ENCODE measurements around the gene CAMK1D.

CAMK1D gene

DNA sequence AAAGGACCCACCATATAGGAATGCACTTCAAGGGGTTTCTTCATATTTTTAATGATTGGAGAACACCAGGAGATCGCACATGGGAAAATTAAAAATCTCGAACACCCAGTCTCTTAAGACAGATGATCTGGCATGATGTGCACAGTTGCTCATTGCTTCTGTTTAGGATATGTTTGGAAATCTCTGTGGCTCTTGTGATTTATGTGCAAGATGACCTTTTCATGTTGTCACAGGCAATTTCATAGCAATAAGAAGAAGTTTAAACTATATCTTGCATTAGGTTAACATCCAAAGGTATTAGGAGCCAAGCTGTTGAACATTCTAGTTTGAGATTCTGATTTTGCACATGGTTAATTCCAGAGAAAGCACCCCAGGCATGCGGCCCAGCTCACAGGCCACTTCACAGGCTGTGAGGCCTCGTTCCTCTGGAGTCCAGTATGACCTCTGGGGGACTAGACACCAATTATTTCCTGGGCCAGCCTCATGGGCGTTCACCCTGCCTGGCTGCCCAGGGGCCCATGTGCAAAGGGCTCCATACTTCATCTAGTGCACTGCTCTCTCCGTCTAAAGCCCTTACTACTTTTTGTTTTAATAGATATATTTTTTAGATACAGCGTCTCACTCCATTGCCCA, 28.4 kb downstream of the CAMK1D start:
- no peak for DNase-seq

DNA sequence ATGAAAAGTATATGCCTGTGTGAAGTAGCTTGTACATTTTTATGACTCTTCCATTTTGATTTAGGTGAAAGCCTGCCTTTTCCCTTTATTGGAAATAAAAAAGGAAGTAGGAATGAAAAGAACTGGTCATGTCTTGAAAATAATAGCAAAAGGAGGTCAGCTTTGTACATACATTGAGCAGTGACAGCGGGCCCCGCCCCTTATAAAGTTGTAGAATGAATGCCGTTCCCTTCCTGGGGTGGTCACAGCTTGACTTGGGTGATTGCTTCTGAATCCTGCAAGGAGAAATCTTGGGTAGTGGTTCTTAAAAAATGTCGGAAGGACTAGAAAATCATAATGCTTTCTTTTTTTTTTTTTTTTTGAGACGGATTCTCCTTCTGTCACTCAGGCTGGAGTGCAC, 31.7 kb downstream of the CAMK1D start:
- DNase-seq = no peak

DNA sequence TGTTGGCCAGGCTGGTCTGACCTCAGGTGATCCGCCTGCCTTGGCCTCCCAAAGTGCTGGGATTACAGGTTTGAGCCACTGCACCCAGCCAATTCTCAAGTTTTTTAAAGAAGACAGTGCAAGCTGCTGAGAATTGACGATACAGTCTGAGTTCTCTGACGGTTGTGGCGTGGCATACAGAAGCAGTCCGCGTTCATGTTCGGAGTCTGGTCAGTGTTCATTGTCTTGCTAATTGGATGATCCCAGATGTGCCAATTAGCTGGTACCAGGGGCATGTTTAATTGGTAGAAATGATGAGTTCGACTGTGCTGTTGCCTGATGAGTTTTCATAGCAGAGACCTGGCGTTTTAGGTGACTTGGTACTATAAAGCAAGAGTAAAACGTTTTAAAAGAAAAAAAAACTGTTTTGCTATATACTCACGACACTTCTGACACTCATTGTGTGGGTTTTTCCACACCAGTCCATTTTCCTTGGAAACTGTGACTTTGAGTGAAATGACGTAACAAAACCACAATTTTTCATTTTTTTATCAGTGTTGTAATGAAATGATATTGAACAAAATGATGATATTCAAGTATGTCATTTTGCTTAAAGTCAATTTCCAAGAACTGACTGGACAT, 32.3 kb downstream of the CAMK1D start:
- DNase-seq = no peak

- DNase-seq = no peak
These were observed 32.8 kb downstream of the CAMK1D start for GRCh38 chr10:12382157-12382548.

DNA sequence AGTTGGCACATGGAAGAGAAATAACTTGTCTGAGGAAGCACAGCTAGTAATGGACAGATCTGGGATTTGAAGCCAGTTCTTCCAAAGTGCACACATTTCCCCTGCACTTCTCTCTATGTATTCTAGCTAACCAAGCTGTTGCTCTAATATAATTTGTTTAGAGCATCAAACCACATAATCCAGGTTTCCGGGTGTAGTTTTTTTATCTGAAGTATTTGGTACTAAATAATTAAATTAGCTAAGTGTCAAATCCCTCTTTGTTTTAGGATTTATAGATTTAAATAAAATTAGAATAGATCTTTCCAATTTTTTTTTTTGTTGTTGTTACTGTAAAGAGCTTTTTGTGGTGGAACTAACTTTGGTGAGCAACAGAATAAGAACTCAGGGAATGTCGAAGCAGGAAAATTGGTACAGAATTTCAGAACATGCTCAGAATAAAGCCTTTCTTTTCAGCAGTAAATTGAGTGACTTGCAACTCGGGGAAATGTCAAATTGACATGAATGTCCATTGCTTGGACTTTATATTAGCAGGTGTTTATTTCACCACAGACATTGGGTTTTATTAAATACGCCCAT, 33.7 kb downstream of the CAMK1D start:
- no peak for DNase-seq

- DNase-seq = no peak
These were observed 35.6 kb downstream of the CAMK1D start for GRCh38 chr10:12384906-12385305.

DNA sequence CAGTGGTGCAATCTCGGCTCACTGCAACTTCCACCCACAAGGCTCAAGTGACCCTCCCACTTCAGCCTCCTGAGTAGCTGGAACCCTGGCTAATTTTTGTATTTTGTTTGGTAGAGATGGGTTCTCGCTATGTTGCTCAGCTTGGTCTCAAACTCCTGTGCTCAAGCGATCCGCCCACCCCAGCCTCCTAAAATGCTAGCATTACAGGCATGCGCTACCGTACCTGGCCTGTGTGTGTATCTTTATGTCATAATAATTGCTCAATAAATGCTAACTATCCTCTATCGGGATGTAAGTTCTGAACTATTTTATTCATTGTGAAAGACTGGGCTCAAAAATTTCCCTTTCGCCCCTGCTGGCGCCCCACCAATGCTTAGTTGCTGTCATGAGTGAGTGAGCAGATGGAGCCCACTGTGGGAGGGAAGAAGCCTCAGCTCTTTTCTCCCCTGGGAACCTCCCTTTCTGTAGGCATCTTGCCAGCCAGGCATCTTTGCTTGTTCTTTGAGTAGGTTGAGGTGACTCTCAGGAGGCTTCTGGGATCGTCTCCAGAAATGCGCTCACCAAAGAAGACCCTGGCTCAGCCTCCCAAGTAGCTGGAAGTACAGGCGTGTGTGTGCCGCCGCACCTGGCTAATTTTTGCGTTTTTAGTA, 38.3 kb downstream of the CAMK1D start:
- DNase-seq = no peak

GRCh38 chr10:12388671-12389070, 39.3 kb downstream of the CAMK1D start:
- DNase-seq = no peak

DNA sequence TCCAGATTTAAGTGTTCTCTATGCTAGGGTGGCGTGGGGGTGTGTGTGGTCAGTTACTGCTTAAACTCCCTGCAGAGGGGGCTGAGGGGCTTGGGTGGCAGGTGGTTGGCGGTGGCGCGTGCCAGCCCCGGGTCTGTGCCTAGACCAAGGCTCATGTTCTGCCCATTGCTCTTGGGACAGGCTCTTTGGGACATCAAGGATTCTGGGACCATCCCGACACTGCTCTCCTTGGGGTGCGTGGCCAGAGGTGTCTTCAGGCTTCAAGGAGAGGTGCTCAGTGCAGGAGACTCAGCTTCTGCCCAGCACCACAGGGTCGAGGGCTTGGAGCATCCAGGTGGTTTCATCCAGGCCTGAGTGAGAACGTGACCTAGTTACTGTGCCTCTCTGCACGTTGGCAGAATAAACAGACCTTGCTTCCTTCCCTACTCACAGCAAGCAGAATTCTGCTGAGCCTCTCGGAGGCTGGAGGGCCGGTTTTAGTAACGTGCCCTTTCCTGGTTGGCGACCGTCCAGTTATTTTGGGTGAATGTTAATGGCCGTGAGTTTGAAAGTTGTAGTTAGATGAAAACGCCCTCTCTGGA, 39.9 kb downstream of the CAMK1D start:
- DNase-seq = no peak

GRCh38 chr10:12390733-12391132, 41.4 kb downstream of the CAMK1D start:
- no peak for DNase-seq

DNA sequence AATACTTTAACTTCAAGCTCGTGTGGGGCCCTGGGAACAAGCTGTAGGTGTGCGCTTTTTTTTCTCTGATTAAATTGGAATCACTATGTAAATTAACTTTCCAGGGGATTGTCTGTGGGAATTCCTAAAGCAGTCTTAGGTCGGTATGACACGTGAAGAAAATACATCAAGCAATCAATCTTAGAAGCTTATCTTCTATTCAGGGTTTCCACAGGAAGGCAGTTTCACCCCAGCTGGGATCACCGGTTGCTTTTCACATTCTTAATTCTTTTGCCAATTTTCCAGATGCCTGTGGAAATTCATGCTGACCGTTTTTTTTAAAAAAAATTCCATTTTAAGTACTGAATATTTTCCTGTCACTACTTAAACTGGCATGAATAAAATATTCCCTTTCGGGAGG, 41.9 kb downstream of the CAMK1D start:
- DNase-seq = no peak

DNA sequence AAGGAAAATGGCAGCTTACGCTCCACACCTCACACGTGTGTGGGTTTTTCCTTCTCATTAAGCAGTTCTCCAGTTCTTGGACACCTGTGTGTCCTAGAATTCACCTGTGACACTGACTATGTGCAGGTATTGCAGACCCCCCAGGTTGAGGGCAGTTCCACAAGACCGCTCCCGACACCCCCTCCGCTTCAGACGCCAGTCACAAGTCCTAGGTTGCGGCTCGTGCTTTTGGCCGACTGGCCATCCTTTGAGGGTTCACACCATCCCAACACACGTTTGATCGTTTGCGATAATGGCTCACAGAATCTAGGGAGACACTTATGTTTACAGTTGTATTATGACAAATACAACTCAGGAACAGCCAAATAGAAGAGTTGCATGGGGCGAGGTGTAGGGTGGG, 44.5 kb downstream of the CAMK1D start:
- DNase-seq = no peak

GRCh38 chr10:12394241-12395033, 45.1 kb downstream of the CAMK1D start:
- DNase-seq = no peak

- DNase-seq = no peak
These were observed 46.7 kb downstream of the CAMK1D start for GRCh38 chr10:12396093-12396492.

- no peak for DNase-seq
These were observed 47.2 kb downstream of the CAMK1D start for GRCh38 chr10:12396567-12396966.

DNA sequence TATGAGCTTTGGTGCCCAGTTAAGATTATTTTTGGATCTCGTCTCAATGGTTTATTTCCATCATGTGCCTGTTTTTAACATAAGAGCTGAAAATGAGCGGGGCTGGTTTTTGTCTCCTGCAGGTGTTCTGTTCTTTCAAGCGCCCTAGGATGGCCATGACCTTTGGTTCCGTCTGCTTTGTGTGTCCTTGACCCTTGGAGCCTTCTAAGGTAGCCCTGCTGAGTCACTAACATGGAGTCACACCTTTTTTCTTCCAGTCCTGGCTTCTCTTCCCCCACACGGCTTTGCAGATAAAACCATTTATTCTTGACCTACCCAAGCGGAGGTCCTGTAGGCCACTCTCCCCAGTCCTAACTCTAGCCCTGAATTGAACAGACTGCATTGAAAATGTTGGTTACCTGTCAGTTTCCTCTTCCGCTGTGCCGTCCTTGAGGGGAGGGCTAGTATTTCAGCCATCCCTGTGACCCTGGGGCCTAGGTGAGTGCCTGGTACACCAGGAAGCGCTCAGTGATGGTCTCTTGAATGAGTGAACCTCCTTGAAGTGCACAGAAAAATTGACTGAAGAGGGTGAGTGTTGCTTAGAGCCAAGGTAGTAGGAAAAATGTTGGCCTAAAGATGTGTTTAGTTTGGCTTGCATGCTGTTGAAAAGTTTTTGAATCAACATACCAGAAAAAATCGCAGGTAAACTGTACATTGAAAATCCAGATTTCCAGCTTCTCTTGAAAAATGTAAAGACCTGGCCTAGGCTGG, 48.0 kb downstream of the CAMK1D start:
- DNase-seq = no peak

DNA sequence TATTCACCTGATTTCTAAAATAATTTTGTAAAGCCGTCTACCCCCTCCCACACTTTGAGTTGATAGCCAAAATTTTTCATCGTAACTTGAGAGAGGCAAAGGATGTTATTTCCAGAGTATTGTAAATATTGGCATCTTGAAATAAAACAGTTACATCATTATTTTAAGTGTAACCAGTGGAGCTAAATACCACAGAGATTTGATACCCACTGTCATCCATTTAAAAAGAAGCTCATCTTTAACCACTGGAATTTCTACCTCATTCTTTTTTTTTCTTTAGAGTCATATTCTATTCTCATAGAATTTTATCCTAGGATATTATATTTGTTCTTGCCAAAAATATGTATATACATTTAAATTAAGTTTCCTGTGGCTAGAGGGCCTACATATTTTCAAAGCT, 48.6 kb downstream of the CAMK1D start:
- no peak for DNase-seq

DNA sequence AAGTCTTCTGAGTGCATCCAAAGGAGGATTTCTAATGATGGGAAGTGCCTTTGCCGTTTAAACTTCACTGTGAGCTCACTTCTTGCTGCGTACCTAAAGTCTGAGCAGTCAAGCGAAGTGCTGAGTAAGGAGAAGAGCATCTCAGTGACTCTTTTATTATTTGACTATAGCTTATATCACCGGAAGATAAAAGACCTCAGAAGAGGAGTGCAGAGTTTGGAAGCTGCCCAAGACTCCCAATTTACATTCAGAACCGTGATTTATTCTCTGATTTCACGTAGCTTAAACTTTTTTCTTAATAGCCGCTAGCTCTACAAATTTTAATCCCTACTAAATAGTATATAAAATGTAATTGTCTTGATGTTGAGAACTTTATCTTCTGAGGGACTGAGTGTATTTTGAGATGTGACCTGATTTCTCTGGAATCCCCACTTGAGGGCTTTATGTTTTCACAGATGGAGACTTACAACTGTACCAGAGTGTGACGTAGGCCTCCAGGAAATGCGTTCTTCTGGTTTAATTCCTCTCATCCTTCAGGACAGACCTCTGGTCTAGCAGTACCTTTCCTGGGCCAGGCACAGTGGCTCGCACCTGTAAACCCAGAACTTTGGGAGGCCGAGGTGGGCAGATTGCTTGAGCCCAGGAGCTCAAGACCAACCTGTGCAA, 51.1 kb downstream of the CAMK1D start:
- no peak for DNase-seq

GRCh38 chr10:12401466-12401865, 52.1 kb downstream of the CAMK1D start:
- no peak for DNase-seq

GRCh38 chr10:12403119-12403518, 53.8 kb downstream of the CAMK1D start:
- DNase-seq = no peak
